RWPE1 (cell line): ENCODE results near the gene ZBTB7C.

Experiments used
- CTCF ChIA-PET: fragments of 350-600 bp; sonication (Branson Sonifier 250); formaldehyde crosslinking; extraction: SDS; loops from one replicate; lab custom pipeline; 2021; lab: Yijun Ruan, JAX
- POLR2A ChIA-PET: fragments of 400-600 bp; formaldehyde crosslinking; extraction: SDS; loops from one replicate; lab custom pipeline; 2020; ENCODE audit warnings: antibody characterized with exemption; ENCODE audit not compliant: low non-redundant PET; lab: Yijun Ruan, JAX
- DNase-seq: peaks from one replicate; pipeline ENCODE4 v3.0.0; 2012; ENCODE audit warnings: low spot score
- H3K27ac ChIP-seq: fragments of 450-650 bp; 2 replicates; pipeline ENCODE4 v1.5.1; 2017
- CTCF ChIP-seq: fragments of 450-650 bp; conservative IDR thresholded peaks from 2 replicates; pipeline ENCODE4 v1.5.1; 2017; ENCODE audit warnings: low read depth, mild to moderate bottlenecking

Gene ZBTB7C

GRCh38 chr18:47981320-47981719, 427.9 kb downstream of the ZBTB7C start:
- CTCF ChIA-PET: no interaction called here
- TF ChIP-seq CTCF: no peak
- POLR2A ChIA-PET: no interaction called here
- no peak for DNase-seq
- no peak overlapping the region for H3K27ac ChIP-seq

- no peak for DNase-seq
- ChIA-PET CTCF (no interaction called here), POLR2A (no interaction called here)
- no peak for TF ChIP-seq CTCF
- H3K27ac ChIP-seq: no peak overlapping the region
Observed at GRCh38 chr18:47979611-47980200, 429.5 kb downstream of the ZBTB7C start.

- DNase-seq: no peak
- H3K27ac ChIP-seq: no peak overlapping the region
- no peak for TF ChIP-seq CTCF
- CTCF ChIA-PET: no interaction called here
- POLR2A ChIA-PET: no interaction called here
Observed at GRCh38 chr18:47978603-47979002, 430.6 kb downstream of the ZBTB7C start.

- ChIA-PET CTCF (no interaction called here), POLR2A (no interaction called here)
- no peak for DNase-seq
- H3K27ac ChIP-seq: no peak overlapping the region
- no peak for TF ChIP-seq CTCF
Observed at GRCh38 chr18:47978141-47978540, 431.0 kb downstream of the ZBTB7C start.
